ENCODE measurements around the gene NMNAT3.

Gene NMNAT3

GRCh38 chr3:139517321-139518065 lies 160.3 kb downstream of the NMNAT3 start:
- DNase-seq: no peak

GRCh38 chr3:139514741-139515140 lies 163.0 kb downstream of the NMNAT3 start:
- DNase-seq: no peak
